ENCODE measurements around the gene TSPYL1. TPM values are rescaled to one million over a fixed set of nuclear protein-coding genes. Genes with fewer than 3 reads are reported as not detected.
A peak's percentile ranks its signal among the peaks of the same experiment; 100 is the strongest.

TSPYL1 gene
- total RNA-seq, 2 donors from 2014 or later, result 70.1 to 80.1 TPM

GRCh38 chr6:116271149-116271708 is 8.5 kb downstream of the TSPYL1 start:
- DNase-seq (no peak), ATAC-seq (no peak)
- intact Hi-C loops (cut with DNase I, micrococcal nuclease), result no loop called here

DNA sequence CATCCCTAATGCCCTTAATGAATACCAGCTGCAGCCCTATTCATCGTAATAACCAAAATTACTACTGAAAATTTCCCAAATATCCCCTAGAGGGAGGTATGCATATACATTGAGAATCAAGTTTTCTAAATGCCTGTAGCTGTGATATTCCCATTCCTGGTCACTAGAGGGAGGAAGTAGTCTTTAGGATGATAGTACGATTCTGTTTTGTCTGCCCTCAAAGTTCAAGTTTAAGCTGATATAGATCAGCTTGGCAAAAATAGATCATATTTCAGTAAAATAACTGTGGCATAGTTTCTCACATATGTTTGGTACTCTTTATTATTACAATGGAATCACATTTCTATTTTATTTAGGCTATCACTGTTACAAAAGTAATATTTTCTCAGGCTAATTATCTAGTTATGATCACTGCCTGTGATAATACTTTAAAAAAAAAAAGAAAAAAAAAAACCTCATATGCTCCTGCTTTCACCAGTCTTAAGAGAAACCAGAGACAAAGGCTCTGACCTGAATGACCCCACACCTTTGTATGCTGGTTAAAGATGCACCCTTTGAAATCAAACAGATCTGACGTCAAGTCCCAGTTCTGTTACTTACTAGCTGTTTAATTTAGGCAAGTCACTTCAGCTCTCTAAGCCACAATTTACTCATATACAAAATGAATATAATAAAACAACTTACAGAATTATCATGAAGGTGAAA is 11.0 kb downstream of the TSPYL1 start:
- no peak for DNase-seq
- intact Hi-C loops (cut with DNase I, micrococcal nuclease), result no loop called here
- peak; percentile 78 for ATAC-seq

DNA sequence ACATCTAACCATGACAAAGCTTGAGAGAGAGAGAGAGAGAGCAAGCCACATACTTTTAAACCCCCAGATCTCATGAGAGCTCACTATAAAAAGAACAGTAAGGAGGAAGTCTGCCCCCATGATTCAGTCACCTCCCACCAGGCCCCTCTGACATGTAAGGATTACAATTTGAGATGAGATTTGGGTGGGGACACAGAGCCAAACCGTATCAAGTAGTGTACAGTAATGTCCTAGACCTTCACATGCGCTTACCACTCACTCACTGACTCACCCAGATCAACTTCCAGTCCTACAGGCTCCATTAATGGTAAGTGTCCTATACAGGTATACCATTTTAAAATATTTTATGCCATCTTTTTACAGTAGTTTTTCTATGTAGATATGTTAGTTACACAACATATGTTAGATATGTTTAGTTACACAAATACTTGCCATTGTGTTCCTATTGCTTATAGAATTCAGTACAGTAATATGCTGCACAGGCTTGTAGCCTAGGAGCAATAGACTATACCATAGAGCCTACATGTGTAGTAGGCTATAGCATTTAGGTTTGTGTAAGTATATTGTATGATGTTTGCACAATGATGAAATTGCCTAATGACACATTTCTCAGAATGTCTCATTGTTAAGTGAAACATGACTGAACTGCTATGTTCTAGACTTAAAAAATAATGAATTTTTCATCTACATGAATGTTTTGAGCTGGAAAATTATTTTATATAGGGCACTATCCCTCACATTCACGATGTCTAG is 11.7 kb downstream of the TSPYL1 start:
- no peak for ATAC-seq
- intact Hi-C loops (cut with DNase I, micrococcal nuclease), result no loop called here
- no peak for DNase-seq

DNA sequence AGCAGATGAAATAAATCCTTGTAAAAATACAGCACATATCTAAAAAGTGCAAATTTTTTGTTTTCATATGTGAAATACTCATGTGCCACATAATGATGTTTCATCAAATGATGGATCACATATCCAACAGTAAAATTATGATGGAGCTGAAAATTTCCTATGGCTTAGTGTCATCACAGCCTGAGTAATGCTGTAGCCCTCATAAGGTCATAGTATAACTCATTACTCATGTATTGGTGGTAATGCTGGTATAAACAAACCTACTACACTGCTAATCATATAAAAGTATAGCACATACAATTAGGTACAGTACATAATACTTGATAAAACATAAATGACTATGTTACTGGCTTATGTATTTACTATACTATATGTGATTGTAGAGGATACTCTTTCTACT is 12.9 kb downstream of the TSPYL1 start:
- intact Hi-C loops (cut with DNase I, micrococcal nuclease), result no loop called here
- ATAC-seq (no peak), DNase-seq (no peak)

GRCh38 chr6:116265041-116265829 is 14.5 kb downstream of the TSPYL1 start:
- intact Hi-C loops (cut with DNase I, micrococcal nuclease), result no loop called here
- DNase-seq (peak in 1 of 2 donors; percentile 45), ATAC-seq (peak; percentile 91)

DNA sequence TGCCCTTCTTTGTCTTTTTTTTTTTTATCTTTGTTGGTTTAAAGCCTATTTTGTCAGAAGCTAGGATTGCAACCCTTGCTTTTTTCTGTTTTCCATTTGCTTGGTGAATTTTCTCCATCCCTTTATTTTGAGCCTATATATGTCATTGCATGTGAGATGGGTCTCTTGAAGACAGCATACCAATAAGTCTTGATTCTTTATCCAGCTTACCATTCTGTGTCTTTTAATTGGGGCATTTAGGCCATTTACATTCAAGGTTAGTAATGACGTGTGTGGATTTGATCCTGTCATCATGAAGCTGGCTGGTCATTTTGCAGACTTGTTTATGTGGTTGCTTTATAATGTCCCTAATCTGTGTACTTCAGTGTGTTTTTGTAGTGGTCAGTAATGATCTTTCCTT is 16.4 kb downstream of the TSPYL1 start:
- no peak for DNase-seq
- intact Hi-C loops (cut with DNase I, micrococcal nuclease), result no loop called here
- no peak for ATAC-seq

DNA sequence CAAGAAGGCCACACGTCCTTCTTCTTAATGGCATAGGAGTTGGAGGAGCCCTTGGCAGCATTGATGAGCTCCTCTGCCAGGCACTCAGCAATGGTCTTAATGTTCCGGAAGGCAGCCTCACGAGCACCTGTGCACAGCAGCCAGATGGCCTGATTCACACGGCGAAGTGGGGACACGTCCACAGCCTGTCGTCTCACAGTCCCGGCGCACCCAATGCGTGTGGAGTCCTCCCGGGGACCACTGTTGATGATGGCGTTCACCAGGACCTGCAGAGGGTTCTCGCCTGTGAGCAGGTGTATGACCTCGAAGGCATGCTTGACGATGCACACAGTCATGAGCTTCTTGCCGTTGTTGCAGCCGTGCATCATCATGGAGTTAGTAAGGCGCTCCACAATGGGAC is 21.2 kb downstream of the TSPYL1 start:
- no peak for ATAC-seq
- DNase-seq, result peak in 1 of 2 donors; percentile 19
- intact Hi-C loops (cut with DNase I, micrococcal nuclease), result no loop called here

DNA sequence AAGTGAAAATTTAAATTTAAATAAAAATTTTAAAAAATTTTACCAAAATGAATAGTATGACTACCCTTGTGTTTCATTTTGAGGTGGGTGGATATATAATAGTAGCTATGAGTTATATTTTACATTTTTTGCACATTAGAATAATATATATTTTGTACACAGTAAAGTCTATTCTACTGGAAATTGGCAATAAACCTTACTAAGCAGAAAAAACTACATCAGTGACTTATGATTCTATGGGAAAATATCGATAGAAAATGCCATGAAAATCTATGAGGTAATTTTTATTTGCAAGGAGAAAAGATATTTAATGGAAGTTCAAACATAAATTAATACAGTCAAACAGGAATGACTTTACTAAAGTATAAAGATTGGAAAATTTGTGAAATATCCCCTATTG is 23.0 kb downstream of the TSPYL1 start:
- no peak for DNase-seq
- intact Hi-C loops (cut with DNase I, micrococcal nuclease), result no loop called here

GRCh38 chr6:116255246-116255800 is 24.4 kb downstream of the TSPYL1 start:
- ATAC-seq (peak; percentile 16), DNase-seq (no peak)
- intact Hi-C loops (cut with DNase I, micrococcal nuclease), result no loop called here

More for the DNA sequence above, 23.0 kb downstream of the TSPYL1 start:
- ATAC-seq, result no peak

GRCh38 chr6:116254297-116255056 is 25.3 kb downstream of the TSPYL1 start:
- intact Hi-C loops (cut with DNase I, micrococcal nuclease), result no loop called here
- DNase-seq (no peak), ATAC-seq (peak; percentile 46)

DNA sequence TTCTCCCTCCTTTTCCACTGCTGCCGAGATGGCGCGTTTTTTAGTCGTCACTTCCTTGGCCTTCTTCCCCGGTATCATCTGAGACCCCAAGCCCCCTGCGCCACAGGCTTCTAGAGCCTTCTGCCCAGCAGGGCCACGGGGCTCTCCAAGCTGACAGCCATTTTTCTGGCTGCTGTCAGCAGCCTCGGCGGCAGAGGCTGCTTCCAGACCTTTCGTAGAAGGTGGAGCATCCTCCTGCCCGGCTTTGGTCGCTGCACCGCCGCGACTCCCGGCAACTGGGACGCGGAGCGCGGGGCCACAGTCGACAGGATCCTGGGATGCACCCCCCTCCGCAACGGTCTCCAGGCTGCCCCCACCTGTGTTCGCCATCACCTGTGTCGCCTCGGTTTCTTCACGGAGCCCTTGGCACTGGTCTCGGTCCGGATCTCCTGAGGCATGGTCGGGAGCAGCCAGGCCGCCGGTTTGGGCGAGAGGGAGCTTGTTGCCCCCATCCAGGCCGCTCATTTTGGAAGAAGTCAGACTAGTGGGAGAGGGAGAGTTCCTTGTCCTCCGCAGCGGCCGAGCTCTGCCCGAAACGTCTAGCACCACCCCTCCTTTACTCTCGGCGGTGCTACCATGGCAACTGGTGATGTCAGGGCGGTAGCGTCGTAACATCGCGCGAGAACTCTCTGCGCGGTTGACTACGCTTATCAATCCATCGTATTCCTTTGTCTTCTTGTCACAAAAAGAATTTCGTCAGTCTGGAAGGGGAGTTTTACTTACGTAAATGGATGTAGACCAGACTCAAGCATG is 26.0 kb downstream of the TSPYL1 start, which contains the start of gene TSPYL4:
Gene TSPYL4, minus strand, starts transcription at position 571 of the 792 bp plus-strand sequence. Its CDS starts 67 bp downstream, at position 504.
- ATAC-seq, result peak; percentile 99
- DNase-seq, result peak; percentile 94 to 96
- intact Hi-C loops (cut with DNase I, micrococcal nuclease), result no loop called here

GRCh38 chr6:116253188-116253504 is 26.6 kb downstream of the TSPYL1 start:
- DNase-seq (no peak), ATAC-seq (peak; percentile 1)
- intact Hi-C loops (cut with DNase I, micrococcal nuclease), result no loop called here

- ATAC-seq (no peak), DNase-seq (no peak)
- intact Hi-C loops (cut with DNase I, micrococcal nuclease), result no loop called here
These were observed 28.0 kb downstream of the TSPYL1 start for GRCh38 chr6:116251568-116252384.

DNA sequence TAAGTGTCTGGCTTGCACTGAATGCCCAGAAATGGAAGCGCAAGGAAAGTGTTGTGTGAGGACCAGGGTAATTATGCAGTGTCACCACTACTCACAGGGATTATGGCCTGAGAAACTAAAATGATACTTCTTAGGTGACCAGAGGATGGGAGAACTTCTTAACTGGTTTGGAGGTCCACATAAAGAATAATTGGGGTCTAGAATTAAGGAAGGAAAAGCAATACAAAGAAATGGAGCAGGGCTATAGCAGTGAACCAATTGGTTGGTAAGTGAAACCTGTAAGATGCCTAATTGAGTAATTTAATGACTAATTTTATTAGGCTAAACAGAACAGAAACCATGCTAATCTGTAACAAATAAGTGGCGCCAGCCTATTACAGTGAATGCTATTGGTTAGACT is 31.2 kb downstream of the TSPYL1 start:
- intact Hi-C loops (cut with DNase I, micrococcal nuclease), result no loop called here
- ATAC-seq, result no peak
- DNase-seq, result no peak

GRCh38 chr6:116247285-116247684 is 32.4 kb downstream of the TSPYL1 start:
- DNase-seq (no peak), ATAC-seq (no peak)
- intact Hi-C loops (cut with DNase I, micrococcal nuclease), result no loop called here

- no peak for DNase-seq
- intact Hi-C loops (cut with DNase I, micrococcal nuclease), result no loop called here
- no peak for ATAC-seq
These were observed 33.6 kb downstream of the TSPYL1 start for GRCh38 chr6:116246089-116246488.

DNA sequence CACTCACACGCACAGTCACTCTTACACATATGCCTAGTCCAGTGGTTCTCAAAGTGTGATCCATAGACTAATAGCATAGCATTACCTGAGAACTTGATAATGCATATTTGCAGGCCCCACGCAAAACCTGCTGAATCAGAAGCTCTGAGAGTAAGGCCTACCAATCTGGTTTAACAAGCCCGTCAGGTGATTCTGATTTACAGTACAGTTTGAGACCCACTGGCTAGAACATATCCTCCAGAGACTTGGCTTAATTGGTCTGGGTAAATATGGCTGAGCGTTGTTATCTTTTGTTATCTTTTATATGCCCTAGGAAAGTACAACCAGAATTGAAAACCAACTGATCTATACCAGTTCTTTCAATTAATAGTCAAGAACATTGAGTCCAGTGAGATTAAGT is 35.4 kb downstream of the TSPYL1 start:
- no peak for DNase-seq
- intact Hi-C loops (cut with DNase I, micrococcal nuclease), result no loop called here
- ATAC-seq, result peak; percentile 90
